SK-N-SH (cell line): ENCODE data around the gene SPG11. TPM values are rescaled to one million over a fixed set of nuclear protein-coding genes. Genes with fewer than 3 reads are reported as not detected.

Source experiments
- CTCF ChIA-PET: fragments of 300-600, 350-600 bp; formaldehyde crosslinking; extraction: SDS; loops from one replicate; lab custom pipeline; 2021; lab: Yijun Ruan, JAX
- POLR2A ChIA-PET: fragments of 350-600 bp; sonication (Branson Sonifier 250); formaldehyde crosslinking; extraction: SDS; loops from one replicate; lab custom pipeline; 2020; ENCODE audit warnings: antibody characterized with exemption, inconsistent platforms; lab: Yijun Ruan, JAX
- DNase-seq: peaks from one replicate; pipeline ENCODE4 v3.0.0; 2012
- H2AFZ ChIP-seq: fragments of 200-600 bp; sonication (generic); 2 replicates; pipeline ENCODE4 v1.8.1; 2016; ENCODE audit warnings: antibody characterized with exemption, mild to moderate bottlenecking, low read depth
- H3F3A ChIP-seq: fragments of 200-600 bp; sonication (generic); replicated peaks from 2 replicates; pipeline ENCODE3; 2016; ENCODE audit warnings: antibody characterized with exemption, mild to moderate bottlenecking; ENCODE audit not compliant: insufficient read depth
- H3K27ac ChIP-seq, 2 experiments: fragments of 200-500 bp in 1 of 2; fragments of 200-600 bp in 1 of 2; sonication (Bioruptor generic) in 1 of 2; sonication (generic), shearing (Covaris generic) in 1 of 2; 2 replicates each; pipeline versions ENCODE4 v1.5.1 to v1.6.1; 2014 to 2016; ENCODE audit warnings: low read depth in 2 of 2, inconsistent platforms in 1 of 2, low read length in 1 of 2, mild to moderate bottlenecking in 1 of 2, mixed read lengths in 1 of 2
- H3K27me3 ChIP-seq: fragments of 200-600 bp; sonication (generic), shearing (Covaris generic); 2 replicates; pipeline ENCODE4 v1.6.1; 2016; ENCODE audit warnings: mixed run types; ENCODE audit not compliant: insufficient read depth
- H3K36me3 ChIP-seq, 2 experiments: fragments of 200-500 bp in 1 of 2; fragments of 200-600 bp in 1 of 2; sonication (Bioruptor generic) in 1 of 2; sonication (generic) in 1 of 2; replicated peaks in 1 of 2; 2 replicates each; pipeline versions ENCODE3 to v1.5.1; 2014 to 2016; ENCODE audit warnings: low read length in 1 of 2, mild to moderate bottlenecking in 1 of 2; ENCODE audit not compliant: insufficient read depth in 2 of 2, control insufficient read depth in 1 of 2
- H3K4me1 ChIP-seq, 2 experiments: fragments of 200-500 bp in 1 of 2; fragments of 200-600 bp in 1 of 2; sonication (Bioruptor generic) in 1 of 2; sonication (generic), shearing (Covaris generic) in 1 of 2; 2 replicates each; pipeline versions ENCODE4 v1.5.1 to v1.6.1; 2014 to 2016; ENCODE audit warnings: low read depth in 1 of 2, low read length in 1 of 2, mixed run types in 1 of 2; ENCODE audit not compliant: insufficient read depth in 2 of 2, control insufficient read depth in 1 of 2
- H3K4me2 ChIP-seq: fragments of 200-600 bp; sonication (generic), shearing (Covaris generic); 2 replicates; pipeline ENCODE4 v1.6.1; 2017; ENCODE audit warnings: mixed run types
- H3K4me3 ChIP-seq, 2 experiments: fragments of 200-500 bp in 1 of 2; fragments of 200-600 bp in 1 of 2; sonication (Bioruptor generic) in 1 of 2; sonication (generic), shearing (Covaris generic) in 1 of 2; 2 replicates each; pipeline versions ENCODE4 v1.5.1 to v1.8.1; 2014 to 2016; ENCODE audit warnings: low read depth in 2 of 2, inconsistent platforms in 1 of 2, low read length in 1 of 2, mild to moderate bottlenecking in 1 of 2, mixed read lengths in 1 of 2, moderate library complexity in 1 of 2
- H3K79me2 ChIP-seq: fragments of 200-600 bp; sonication (generic); 2 replicates; pipeline ENCODE4 v1.8.1; 2017; ENCODE audit warnings: mild to moderate bottlenecking; ENCODE audit not compliant: insufficient read depth
- H3K9ac ChIP-seq: fragments of 200-600 bp; sonication (generic); 2 replicates; pipeline ENCODE4 v1.6.1; 2017; ENCODE audit warnings: mixed run types
- H3K9me2 ChIP-seq: fragments of 200-600 bp; sonication (generic); 2 replicates; pipeline ENCODE4 v1.6.1; 2017; ENCODE audit warnings: mixed run types
- H3K9me3 ChIP-seq: fragments of 200-600 bp; sonication (generic); 2 replicates; pipeline ENCODE4 v1.6.1; 2017; ENCODE audit warnings: mixed run types, mild to moderate bottlenecking, moderate library complexity
- H4K20me1 ChIP-seq: fragments of 200-600 bp; sonication (generic); 2 replicates; pipeline ENCODE4 v1.6.1; 2017; ENCODE audit warnings: mild to moderate bottlenecking, mixed run types; ENCODE audit not compliant: insufficient read depth
- CHD2 ChIP-seq: fragments of 150-350 bp; IDR thresholded peaks from 2 replicates; pipeline ENCODE4 v1.6.1; 2018; ENCODE audit warnings: low read length; ENCODE audit not compliant: partially characterized antibody
- FOXJ3 ChIP-seq: sonication (generic); formaldehyde crosslinking; IDR thresholded peaks from 2 replicates; pipeline ENCODE4 v1.5.1; 2020; ENCODE audit warnings: mild to moderate bottlenecking, missing genetic modification reagents
- GABPA ChIP-seq: IDR thresholded peaks from 2 replicates; pipeline ENCODE4 v1.4.0; 2012; ENCODE audit warnings: low read depth, mild to moderate bottlenecking
- GATA2 ChIP-seq: sonication (generic); formaldehyde crosslinking; IDR thresholded peaks from 2 replicates; pipeline ENCODE4 v1.5.0; 2020; ENCODE audit warnings: mild to moderate bottlenecking, missing genetic modification reagents
- IRF3 ChIP-seq: fragments of 150-350 bp; IDR thresholded peaks from 2 replicates; pipeline ENCODE4 v1.6.1; 2016; ENCODE audit warnings: mild to moderate bottlenecking, low read depth, low read length
- MEF2A ChIP-seq: IDR thresholded peaks from 2 replicates; pipeline ENCODE4 v1.4.0; 2012; ENCODE audit warnings: low read depth, borderline replicate concordance
- NRF1 ChIP-seq: IDR thresholded peaks from 2 replicates; pipeline ENCODE4 v1.6.1; 2012; ENCODE audit warnings: low read depth, mild to moderate bottlenecking, low read length
- PBX3 ChIP-seq: IDR thresholded peaks from 2 replicates; pipeline ENCODE4; 2012
- RAD21 ChIP-seq: IDR thresholded peaks from 2 replicates; pipeline ENCODE4 v1.6.1; 2012; ENCODE audit warnings: mild to moderate bottlenecking, low read length
- SMC3 ChIP-seq: IDR thresholded peaks from 2 replicates; pipeline ENCODE4 v1.6.1; 2012; ENCODE audit warnings: low read depth, low read length, improper control_type of control experiment
- TAF1 ChIP-seq: IDR thresholded peaks from 2 replicates; pipeline ENCODE4 v1.6.1; 2012; ENCODE audit warnings: low read depth, mild to moderate bottlenecking, low read length, moderate library complexity, borderline replicate concordance
- TCF12 ChIP-seq: IDR thresholded peaks from 2 replicates; pipeline ENCODE4 v1.4.0; 2012
- WGBS: methylation state at CpG from one replicate; pipeline ENCODE4 v1.1.6; 2017; ENCODE audit warnings: low lambda C conversion rate; 5-methylcytosine and 5-hydroxymethylcytosine counted together
- polyA plus RNA-seq, 3 experiments: library from polyadenylated mRNA; depleted of rRNA; stranded (reverse); fragments of >200 nt; gene quantifications; 2 replicates each; pipeline ENCODE4 v1.2.3, GENCODE V29; 2012
- TF ChIP-seq, protein P1 (sequence below): fragments of 200-600 bp; sonication (generic); IDR thresholded peaks from 2 replicates; pipeline ENCODE4 v1.6.1; 2017; ENCODE audit warnings: antibody characterized with exemption, mild to moderate bottlenecking, moderate library complexity
- TF ChIP-seq, protein P2 (sequence below): IDR thresholded peaks from 2 replicates; pipeline ENCODE4 v1.4.0; 2012; ENCODE audit warnings: low read depth, borderline replicate concordance

Gene SPG11
- polyA plus RNA-seq, 1 of the 3 experiments (the other 2 are of a cell fraction), result 36.3 TPM

- 91% methylated on average over 7 of the region's 7 CpGs for WGBS
- H4K20me1 ChIP-seq, result no peaks in the 10 kb centered on the region
- H3K36me3 ChIP-seq, result peaks cover 49 to 70% of the 10 kb centered on the region in 2 experiments
- no peak for TF ChIP-seq TAF1
- TF ChIP-seq FOXJ3 (CRISPR knock-in tag), result no peak
- TF ChIP-seq, protein P1, sequence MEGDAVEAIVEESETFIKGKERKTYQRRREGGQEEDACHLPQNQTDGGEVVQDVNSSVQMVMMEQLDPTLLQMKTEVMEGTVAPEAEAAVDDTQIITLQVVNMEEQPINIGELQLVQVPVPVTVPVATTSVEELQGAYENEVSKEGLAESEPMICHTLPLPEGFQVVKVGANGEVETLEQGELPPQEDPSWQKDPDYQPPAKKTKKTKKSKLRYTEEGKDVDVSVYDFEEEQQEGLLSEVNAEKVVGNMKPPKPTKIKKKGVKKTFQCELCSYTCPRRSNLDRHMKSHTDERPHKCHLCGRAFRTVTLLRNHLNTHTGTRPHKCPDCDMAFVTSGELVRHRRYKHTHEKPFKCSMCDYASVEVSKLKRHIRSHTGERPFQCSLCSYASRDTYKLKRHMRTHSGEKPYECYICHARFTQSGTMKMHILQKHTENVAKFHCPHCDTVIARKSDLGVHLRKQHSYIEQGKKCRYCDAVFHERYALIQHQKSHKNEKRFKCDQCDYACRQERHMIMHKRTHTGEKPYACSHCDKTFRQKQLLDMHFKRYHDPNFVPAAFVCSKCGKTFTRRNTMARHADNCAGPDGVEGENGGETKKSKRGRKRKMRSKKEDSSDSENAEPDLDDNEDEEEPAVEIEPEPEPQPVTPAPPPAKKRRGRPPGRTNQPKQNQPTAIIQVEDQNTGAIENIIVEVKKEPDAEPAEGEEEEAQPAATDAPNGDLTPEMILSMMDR, result peak; percentile 69
- TF ChIP-seq GATA2, result no peak
- no peak for TF ChIP-seq GABPA
- TF ChIP-seq PBX3, result no peak
- TF ChIP-seq IRF3, result no peak
- no peak for TF ChIP-seq CHD2
- TF ChIP-seq NRF1, result no peak
- TF ChIP-seq, protein P2, sequence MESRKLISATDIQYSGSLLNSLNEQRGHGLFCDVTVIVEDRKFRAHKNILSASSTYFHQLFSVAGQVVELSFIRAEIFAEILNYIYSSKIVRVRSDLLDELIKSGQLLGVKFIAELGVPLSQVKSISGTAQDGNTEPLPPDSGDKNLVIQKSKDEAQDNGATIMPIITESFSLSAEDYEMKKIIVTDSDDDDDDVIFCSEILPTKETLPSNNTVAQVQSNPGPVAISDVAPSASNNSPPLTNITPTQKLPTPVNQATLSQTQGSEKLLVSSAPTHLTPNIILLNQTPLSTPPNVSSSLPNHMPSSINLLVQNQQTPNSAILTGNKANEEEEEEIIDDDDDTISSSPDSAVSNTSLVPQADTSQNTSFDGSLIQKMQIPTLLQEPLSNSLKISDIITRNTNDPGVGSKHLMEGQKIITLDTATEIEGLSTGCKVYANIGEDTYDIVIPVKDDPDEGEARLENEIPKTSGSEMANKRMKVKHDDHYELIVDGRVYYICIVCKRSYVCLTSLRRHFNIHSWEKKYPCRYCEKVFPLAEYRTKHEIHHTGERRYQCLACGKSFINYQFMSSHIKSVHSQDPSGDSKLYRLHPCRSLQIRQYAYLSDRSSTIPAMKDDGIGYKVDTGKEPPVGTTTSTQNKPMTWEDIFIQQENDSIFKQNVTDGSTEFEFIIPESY, result no peak
- TF ChIP-seq MEF2A, result no peak
- TF ChIP-seq SMC3, result 0 out of 2 replicates have a peak, but pooled peaks have one; percentile 21
- no peak for TF ChIP-seq TCF12
- peak; percentile 42 for TF ChIP-seq RAD21
- no peaks in the 10 kb centered on the region for H3K9me2 ChIP-seq
- H3K4me1 ChIP-seq, result 0 out of 4 replicates have a peak, but pooled peaks cover 0 to 6% of the 10 kb centered on the region in 2 experiments
- ChIA-PET CTCF (interaction anchor here (0.7 to 1.0 kb wide), 4 partner anchors 8 to 220 kb away, joined by 3 read pairs; no protein-coding TSS in a partner anchor), POLR2A (no interaction called here)
- peak; percentile 15 for DNase-seq
- no peaks in the 10 kb centered on the region for H3K27me3 ChIP-seq
- no peak overlapping the region for H3K4me2 ChIP-seq
- H3K9ac ChIP-seq, result no peak overlapping the region
- H3K4me3 ChIP-seq, result no peak overlapping the region
- H3F3A ChIP-seq, result no peaks in the 10 kb centered on the region
- no peaks in the 10 kb centered on the region for H3K9me3 ChIP-seq
- H3K27ac ChIP-seq, result no peak overlapping the region
- no peaks in the 10 kb centered on the region for H3K79me2 ChIP-seq
- no peak overlapping the region for H2AFZ ChIP-seq
Observed at GRCh38 chr15:44593042-44593736, 70.3 kb downstream of the SPG11 start.
